ENCODE data around the gene PKN1.

Gene PKN1

GRCh38 chr19:14419106-14419813, 13.8 kb upstream of the PKN1 start, which contains the start of gene DDX39A:
Gene DDX39A (minus strand): TSS chr19:14419341. CDS start chr19:14413220, 6,121 bp downstream.
- peak within 1 kb of the TSS; percentile 81 for H3K4me3 ChIP-seq (ENCODE audit: low read length)
- H3K9me3 ChIP-seq (ENCODE audit: control insufficient read depth, low read length) = no peaks in the 10 kb centered on the region
- peak within 1 kb of the TSS; percentile 89 for H3K9ac ChIP-seq (ENCODE audit: low read length)
- peaks cover 21% of the 10 kb centered on the region for H3K4me1 ChIP-seq (ENCODE audit: control insufficient read depth, insufficient read depth, low read length)
- H3K27me3 ChIP-seq (ENCODE audit: control insufficient read depth, insufficient read depth, low read length) = no peaks in the 10 kb centered on the region
- H3K36me3 ChIP-seq (ENCODE audit: control insufficient read depth, insufficient read depth, low read length) = no peaks in the 10 kb centered on the region

- no peaks in the 10 kb centered on the region for H3K9me3 ChIP-seq (ENCODE audit: control insufficient read depth, low read length)
- H3K27me3 ChIP-seq (ENCODE audit: control insufficient read depth, insufficient read depth, low read length) = no peaks in the 10 kb centered on the region
- no peaks in the 10 kb centered on the region for H3K36me3 ChIP-seq (ENCODE audit: control insufficient read depth, insufficient read depth, low read length)
- no peak overlapping the region for H3K9ac ChIP-seq (ENCODE audit: low read length)
- H3K4me3 ChIP-seq (ENCODE audit: low read length) = no peak overlapping the region
- H3K4me1 ChIP-seq (ENCODE audit: control insufficient read depth, insufficient read depth, low read length) = peaks cover 5% of the 10 kb centered on the region
These were observed 7.4 kb upstream of the PKN1 start for GRCh38 chr19:14425696-14426138.

- Histone ChIP-seq H3K4me3 (ENCODE audit: low read length) (no peak overlapping the region), H3K27me3 (ENCODE audit: control insufficient read depth, insufficient read depth, low read length) (no peaks in the 10 kb centered on the region), H3K9ac (ENCODE audit: low read length) (no peak overlapping the region), H3K9me3 (ENCODE audit: control insufficient read depth, low read length) (no peaks in the 10 kb centered on the region), H3K4me1 (ENCODE audit: control insufficient read depth, insufficient read depth, low read length) (peaks cover 5% of the 10 kb centered on the region), H3K36me3 (ENCODE audit: control insufficient read depth, insufficient read depth, low read length) (no peaks in the 10 kb centered on the region)
These were observed 5.6 kb upstream of the PKN1 start for GRCh38 chr19:14427461-14427860.

GRCh38 chr19:14428882-14429416, 4.2 kb upstream of the PKN1 start:
- H3K4me3 ChIP-seq (ENCODE audit: low read length) = no peak overlapping the region
- no peaks in the 10 kb centered on the region for H3K27me3 ChIP-seq (ENCODE audit: control insufficient read depth, insufficient read depth, low read length)
- no peaks in the 10 kb centered on the region for H3K9me3 ChIP-seq (ENCODE audit: control insufficient read depth, low read length)
- H3K4me1 ChIP-seq (ENCODE audit: control insufficient read depth, insufficient read depth, low read length) = peaks cover 10% of the 10 kb centered on the region
- H3K9ac ChIP-seq (ENCODE audit: low read length) = no peak overlapping the region
- H3K36me3 ChIP-seq (ENCODE audit: control insufficient read depth, insufficient read depth, low read length) = no peaks in the 10 kb centered on the region

- peaks cover 27% of the 10 kb centered on the region for H3K4me1 ChIP-seq (ENCODE audit: control insufficient read depth, insufficient read depth, low read length)
- H3K36me3 ChIP-seq (ENCODE audit: control insufficient read depth, insufficient read depth, low read length) = no peaks in the 10 kb centered on the region
- H3K9me3 ChIP-seq (ENCODE audit: control insufficient read depth, low read length) = no peaks in the 10 kb centered on the region
- H3K4me3 ChIP-seq (ENCODE audit: low read length) = no peak overlapping the region
- H3K9ac ChIP-seq (ENCODE audit: low read length) = no peak overlapping the region
- H3K27me3 ChIP-seq (ENCODE audit: control insufficient read depth, insufficient read depth, low read length) = no peaks in the 10 kb centered on the region
These were observed 2.4 kb upstream of the PKN1 start for GRCh38 chr19:14430712-14431111.

GRCh38 chr19:14433554-14434501, 722 bp downstream of the PKN1 start:
- H3K27me3 ChIP-seq (ENCODE audit: control insufficient read depth, insufficient read depth, low read length) = no peaks in the 10 kb centered on the region
- H3K4me3 ChIP-seq (ENCODE audit: low read length) = peak overlapping the region; percentile 40
- peak overlapping the region; percentile 80 for H3K9ac ChIP-seq (ENCODE audit: low read length)
- peaks cover 25% of the 10 kb centered on the region for H3K4me1 ChIP-seq (ENCODE audit: control insufficient read depth, insufficient read depth, low read length)
- no peaks in the 10 kb centered on the region for H3K9me3 ChIP-seq (ENCODE audit: control insufficient read depth, low read length)
- H3K36me3 ChIP-seq (ENCODE audit: control insufficient read depth, insufficient read depth, low read length) = no peaks in the 10 kb centered on the region

- Histone ChIP-seq H3K4me3 (ENCODE audit: low read length) (peak overlapping the region; percentile 40), H3K9me3 (ENCODE audit: control insufficient read depth, low read length) (no peaks in the 10 kb centered on the region), H3K36me3 (ENCODE audit: control insufficient read depth, insufficient read depth, low read length) (no peaks in the 10 kb centered on the region), H3K27me3 (ENCODE audit: control insufficient read depth, insufficient read depth, low read length) (no peaks in the 10 kb centered on the region), H3K4me1 (ENCODE audit: control insufficient read depth, insufficient read depth, low read length) (peaks cover 22% of the 10 kb centered on the region), H3K9ac (ENCODE audit: low read length) (peak overlapping the region; percentile 80)
These were observed 1.6 kb downstream of the PKN1 start for GRCh38 chr19:14434543-14435319.

- H3K4me1 ChIP-seq (ENCODE audit: control insufficient read depth, insufficient read depth, low read length) = peaks cover 29% of the 10 kb centered on the region
- H3K9ac ChIP-seq (ENCODE audit: low read length) = peak overlapping the region; percentile 80
- H3K27me3 ChIP-seq (ENCODE audit: control insufficient read depth, insufficient read depth, low read length) = no peaks in the 10 kb centered on the region
- H3K36me3 ChIP-seq (ENCODE audit: control insufficient read depth, insufficient read depth, low read length) = no peaks in the 10 kb centered on the region
- peak overlapping the region; percentile 40 for H3K4me3 ChIP-seq (ENCODE audit: low read length)
- no peaks in the 10 kb centered on the region for H3K9me3 ChIP-seq (ENCODE audit: control insufficient read depth, low read length)
These were observed 2.4 kb downstream of the PKN1 start for GRCh38 chr19:14435320-14436050.

- Histone ChIP-seq H3K27me3 (ENCODE audit: control insufficient read depth, insufficient read depth, low read length) (no peaks in the 10 kb centered on the region), H3K4me1 (ENCODE audit: control insufficient read depth, insufficient read depth, low read length) (peaks cover 30% of the 10 kb centered on the region), H3K9me3 (ENCODE audit: control insufficient read depth, low read length) (no peaks in the 10 kb centered on the region), H3K9ac (ENCODE audit: low read length) (no peak overlapping the region), H3K36me3 (ENCODE audit: control insufficient read depth, insufficient read depth, low read length) (no peaks in the 10 kb centered on the region), H3K4me3 (ENCODE audit: low read length) (no peak overlapping the region)
These were observed 4.6 kb downstream of the PKN1 start for GRCh38 chr19:14437578-14438140.

GRCh38 chr19:14439014-14439413, 5.9 kb downstream of the PKN1 start:
- Histone ChIP-seq H3K4me1 (ENCODE audit: control insufficient read depth, insufficient read depth, low read length) (peaks cover 25% of the 10 kb centered on the region), H3K4me3 (ENCODE audit: low read length) (no peak overlapping the region), H3K9ac (ENCODE audit: low read length) (no peak overlapping the region), H3K27me3 (ENCODE audit: control insufficient read depth, insufficient read depth, low read length) (no peaks in the 10 kb centered on the region), H3K36me3 (ENCODE audit: control insufficient read depth, insufficient read depth, low read length) (peaks cover 8% of the 10 kb centered on the region), H3K9me3 (ENCODE audit: control insufficient read depth, low read length) (no peaks in the 10 kb centered on the region)

- H3K9me3 ChIP-seq (ENCODE audit: control insufficient read depth, low read length) = no peaks in the 10 kb centered on the region
- peaks cover 15% of the 10 kb centered on the region for H3K4me1 ChIP-seq (ENCODE audit: control insufficient read depth, insufficient read depth, low read length)
- peak overlapping the region; percentile 50 for H3K9ac ChIP-seq (ENCODE audit: low read length)
- peaks cover 16% of the 10 kb centered on the region for H3K36me3 ChIP-seq (ENCODE audit: control insufficient read depth, insufficient read depth, low read length)
- no peaks in the 10 kb centered on the region for H3K27me3 ChIP-seq (ENCODE audit: control insufficient read depth, insufficient read depth, low read length)
- no peak overlapping the region for H3K4me3 ChIP-seq (ENCODE audit: low read length)
These were observed 6.9 kb downstream of the PKN1 start for GRCh38 chr19:14440049-14440448.

Measured in mucosa of stomach (tissue), 1 donor.